HepG2 (cell line): ENCODE results near the gene ACP7. TPM values are rescaled to one million over a fixed set of nuclear protein-coding genes. Genes with fewer than 3 reads are reported as not detected.
A peak's percentile ranks its signal among the peaks of the same experiment; 100 is the strongest.

ENCODE experiments used
- BORCS8-MEF2B ChIP-seq: sonication (generic); formaldehyde crosslinking; IDR thresholded peaks from 2 replicates; pipeline ENCODE4 v1.8.0; 2022; ENCODE audit warnings: mild to moderate bottlenecking, missing genetic modification reagents
- CBX5 ChIP-seq: sonication (generic); formaldehyde crosslinking; IDR thresholded peaks from 2 replicates; pipeline ENCODE4 v1.4.0; 2020; ENCODE audit warnings: missing genetic modification reagents, borderline replicate concordance
- CCDC6 ChIP-seq: sonication (generic); formaldehyde crosslinking; IDR thresholded peaks from 2 replicates; pipeline ENCODE4 v1.8.1; 2022; ENCODE audit warnings: mild to moderate bottlenecking, missing genetic modification reagents, moderate library complexity
- HES4 ChIP-seq: sonication (generic); formaldehyde crosslinking; IDR thresholded peaks from 2 replicates; pipeline ENCODE4 v1.9.0; 2021; ENCODE audit warnings: mild to moderate bottlenecking, missing genetic modification reagents, borderline replicate concordance
- IKZF5 ChIP-seq: IDR thresholded peaks from 2 replicates; pipeline ENCODE4 v1.6.1; 2018; ENCODE audit warnings: missing genetic modification reagents, mild to moderate bottlenecking, missing compliant biosample characterization
- MXD1 ChIP-seq: sonication (generic); formaldehyde crosslinking; IDR thresholded peaks from 2 replicates; pipeline ENCODE4 v1.4.0; 2020; ENCODE audit warnings: mild to moderate bottlenecking, missing genetic modification reagents
- NPAS2 ChIP-seq: sonication (generic); formaldehyde crosslinking; IDR thresholded peaks from 2 replicates; pipeline ENCODE4 v1.8.0; 2022; ENCODE audit warnings: mild to moderate bottlenecking, missing genetic modification reagents, borderline replicate concordance
- PCBP2 ChIP-seq: fragments of 200-400 bp; formaldehyde crosslinking; optimal IDR thresholded peaks from 2 replicates; pipeline ENCODE3; 2018; ENCODE audit warnings: low read length, low read depth; ENCODE audit not compliant: poor library complexity, severe bottlenecking
- POLR2AphosphoS2 ChIP-seq: IDR thresholded peaks from 2 replicates; pipeline ENCODE4 v1.6.1; 2011; ENCODE audit warnings: low read depth, low read length, improper control_type of control experiment
- RXRA ChIP-seq: sonication (generic); formaldehyde crosslinking; IDR thresholded peaks from 2 replicates; pipeline ENCODE4 v1.5.1; 2020; ENCODE audit warnings: missing genetic modification reagents
- SIN3A ChIP-seq: IDR thresholded peaks from 2 replicates; pipeline ENCODE4 v1.6.1; 2011; ENCODE audit warnings: low read depth, mild to moderate bottlenecking, control low read depth, low read length, borderline replicate concordance
- SMARCC2 ChIP-seq: fragments of 450-650 bp; IDR thresholded peaks from 2 replicates; pipeline ENCODE4 v1.6.1; 2017; ENCODE audit warnings: antibody characterized with exemption, mild to moderate bottlenecking
- THRA ChIP-seq: sonication (generic); formaldehyde crosslinking; IDR thresholded peaks from 2 replicates; pipeline ENCODE4 v1.4.0; 2020; ENCODE audit warnings: missing genetic modification reagents, borderline replicate concordance
- ZNF160 ChIP-seq: sonication (generic); formaldehyde crosslinking; IDR thresholded peaks from 2 replicates; pipeline ENCODE4 v1.8.0; 2022; ENCODE audit warnings: mild to moderate bottlenecking, inconsistent platforms, missing genetic modification reagents
- ZNF331 ChIP-seq: sonication (generic); formaldehyde crosslinking; IDR thresholded peaks from 2 replicates; pipeline ENCODE4 v1.4.0; 2020; ENCODE audit warnings: missing genetic modification reagents
- ZNF572 ChIP-seq: sonication (generic); formaldehyde crosslinking; IDR thresholded peaks from 2 replicates; pipeline ENCODE4 v1.5.1; 2020; ENCODE audit warnings: mild to moderate bottlenecking, missing genetic modification reagents
- ZNF574 ChIP-seq: sonication (generic); formaldehyde crosslinking; IDR thresholded peaks from 2 replicates; pipeline ENCODE4 v1.4.0; 2020; ENCODE audit warnings: missing genetic modification reagents
- ZNF687 ChIP-seq: sonication (generic); formaldehyde crosslinking; IDR thresholded peaks from 2 replicates; pipeline ENCODE4 v1.5.1; 2020; ENCODE audit warnings: mild to moderate bottlenecking, missing genetic modification reagents, moderate library complexity
- ZNF776 ChIP-seq: sonication (generic); formaldehyde crosslinking; IDR thresholded peaks from 2 replicates; pipeline ENCODE4 v1.4.0; 2020; ENCODE audit warnings: mild to moderate bottlenecking, missing genetic modification reagents
- polyA plus RNA-seq, 8 experiments: library from polyadenylated mRNA; depleted of rRNA in 3 of 8; stranded (reverse) in 7 of 8; unstranded in 1 of 8; fragments of >200 nt; fragmentation: Illumina TruSeq in 4 of 8; extraction: Trizol in 4 of 8; gene quantifications; 2 replicates each; pipeline versions ENCODE4 v1.2.1 to v1.2.3, GENCODE V29; 2011 to 2016; ENCODE audit warnings: low read depth in 4 of 8, missing spikeins in 1 of 8, mixed read lengths in 1 of 8; ENCODE audit not compliant: insufficient read depth in 1 of 8
- total RNA-seq, 5 experiments: library from RNA; depleted of rRNA; stranded (reverse); fragments of >200 nt; fragmentation: Illumina TruSeq; extraction: Trizol; gene quantifications; 2 replicates each; pipeline ENCODE4 v1.2.3, GENCODE V29; 2016; ENCODE audit warnings: low read depth in 1 of 5

The ACP7 gene
- total and polyA plus RNA-seq, 2 of the 13 experiments (the other 11 are each of a cell fraction or from before 2014, with no cell fraction given): not detected

- TF ChIP-seq CBX5 (CRISPR knock-in tag): peak; percentile 14; the same call in 1 of the 2 replicates
- TF ChIP-seq ZNF776: no peak
- TF ChIP-seq SMARCC2: no peak
- TF ChIP-seq THRA: peak; percentile 55; the same call in 1 of the 2 replicates
- no peak for TF ChIP-seq HES4 (CRISPR knock-in tag)
- TF ChIP-seq PCBP2: no peak
- TF ChIP-seq RXRA (CRISPR knock-in tag): peak; percentile 38; the same call in 1 of the 2 replicates
- TF ChIP-seq ZNF160 (CRISPR knock-in tag): 0 out of 2 replicates have a peak, but pooled peaks have one; percentile 23
- no peak; the same call in none of the 2 replicates for TF ChIP-seq ZNF574 (CRISPR knock-in tag)
- peak; percentile 78 for TF ChIP-seq BORCS8-MEF2B
- peak; percentile 64; the same call in 1 of the 2 replicates for TF ChIP-seq ZNF331 (CRISPR knock-in tag)
- no peak for TF ChIP-seq ZNF572
- TF ChIP-seq IKZF5 (CRISPR knock-in tag): peak; percentile 40; the same call in 1 of the 2 replicates
- TF ChIP-seq SIN3A: peak; percentile 38; the same call in 1 of the 2 replicates
- TF ChIP-seq MXD1 (CRISPR knock-in tag): no peak; the same call in 1 of the 2 replicates
- no peak for TF ChIP-seq NPAS2 (CRISPR knock-in tag)
- TF ChIP-seq CCDC6 (CRISPR knock-in tag): no peak
- no peak for TF ChIP-seq POLR2AphosphoS2
- TF ChIP-seq ZNF687 (CRISPR knock-in tag): peak; percentile 91
Observed at GRCh38 chr19:39145180-39145953, 61.2 kb downstream of the ACP7 start (continued).
